Measurements from ENCODE around the gene SFXN1. TPM values are rescaled to one million over a fixed set of nuclear protein-coding genes. Genes with fewer than 3 reads are reported as not detected.
A peak's percentile ranks its signal among the peaks of the same experiment; 100 is the strongest.

The SFXN1 gene
- total RNA-seq, 1 donor, result 40.9 TPM

- Histone ChIP-seq H3K9me3 (ENCODE audit: low read depth, low read length) (no peaks in the 10 kb centered on the region), H3K4me3 (ENCODE audit: insufficient read depth, low read length) (no peak overlapping the region), H3K79me2 (ENCODE audit: insufficient read depth, low read length) (no peaks in the 10 kb centered on the region), H2AFZ (ENCODE audit: low read length) (no peak overlapping the region), H3K36me3 (ENCODE audit: insufficient read depth, low read length) (peaks cover 85% of the 10 kb centered on the region), H3K27me3 (ENCODE audit: insufficient read depth, low read length) (no peaks in the 10 kb centered on the region), H4K20me1 (ENCODE audit: insufficient read depth, low read length) (peaks cover 2% of the 10 kb centered on the region), H3K4me1 (ENCODE audit: insufficient read depth, low read length) (peaks cover 15% of the 10 kb centered on the region), H3K4me2 (ENCODE audit: insufficient read depth, low read length) (peak overlapping the region; percentile 62), H3K27ac (ENCODE audit: low read depth, low read length) (peak overlapping the region; percentile 54)
- TF ChIP-seq CTCF (IDR thresholded peaks at IDR 0.05; ENCODE audit: extremely low read depth, low read depth, low read length), result no peak
- peak; percentile 81 for DNase-seq (ENCODE audit: insufficient read length, low spot score, missing footprints)
These were observed 39.6 kb downstream of the SFXN1 start for GRCh38 chr5:175517824-175518450.

GRCh38 chr5:175519006-175519405 lies 40.6 kb downstream of the SFXN1 start:
- Histone ChIP-seq H3K4me2 (ENCODE audit: insufficient read depth, low read length) (no peak overlapping the region), H3K36me3 (ENCODE audit: insufficient read depth, low read length) (peaks cover 85% of the 10 kb centered on the region), H3K9me3 (ENCODE audit: low read depth, low read length) (no peaks in the 10 kb centered on the region), H2AFZ (ENCODE audit: low read length) (no peak overlapping the region), H3K27ac (ENCODE audit: low read depth, low read length) (no peak overlapping the region), H3K79me2 (ENCODE audit: insufficient read depth, low read length) (no peaks in the 10 kb centered on the region), H3K27me3 (ENCODE audit: insufficient read depth, low read length) (no peaks in the 10 kb centered on the region), H3K4me1 (ENCODE audit: insufficient read depth, low read length) (peaks cover 15% of the 10 kb centered on the region), H3K4me3 (ENCODE audit: insufficient read depth, low read length) (no peak overlapping the region), H4K20me1 (ENCODE audit: insufficient read depth, low read length) (peaks cover 2% of the 10 kb centered on the region)
- TF ChIP-seq CTCF (IDR thresholded peaks at IDR 0.05; ENCODE audit: extremely low read depth, low read depth, low read length), result no peak
- DNase-seq (ENCODE audit: insufficient read length, low spot score, missing footprints), result no peak

- Histone ChIP-seq H3K9me3 (ENCODE audit: low read depth, low read length) (no peaks in the 10 kb centered on the region), H3K27me3 (ENCODE audit: insufficient read depth, low read length) (no peaks in the 10 kb centered on the region), H3K27ac (ENCODE audit: low read depth, low read length) (no peak overlapping the region), H4K20me1 (ENCODE audit: insufficient read depth, low read length) (peaks cover 2% of the 10 kb centered on the region), H3K4me2 (ENCODE audit: insufficient read depth, low read length) (no peak overlapping the region), H3K79me2 (ENCODE audit: insufficient read depth, low read length) (no peaks in the 10 kb centered on the region), H3K4me3 (ENCODE audit: insufficient read depth, low read length) (no peak overlapping the region), H2AFZ (ENCODE audit: low read length) (no peak overlapping the region), H3K4me1 (ENCODE audit: insufficient read depth, low read length) (peaks cover 15% of the 10 kb centered on the region), H3K36me3 (ENCODE audit: insufficient read depth, low read length) (peaks cover 79% of the 10 kb centered on the region)
- no peak for DNase-seq (ENCODE audit: insufficient read length, low spot score, missing footprints)
- TF ChIP-seq CTCF (IDR thresholded peaks at IDR 0.05; ENCODE audit: extremely low read depth, low read depth, low read length), result no peak
These were observed 42.0 kb downstream of the SFXN1 start for GRCh38 chr5:175520321-175520720.

- Histone ChIP-seq H2AFZ (ENCODE audit: low read length) (no peak overlapping the region), H3K36me3 (ENCODE audit: insufficient read depth, low read length) (peaks cover 77% of the 10 kb centered on the region), H3K4me1 (ENCODE audit: insufficient read depth, low read length) (peaks cover 15% of the 10 kb centered on the region), H3K4me2 (ENCODE audit: insufficient read depth, low read length) (no peak overlapping the region), H3K27ac (ENCODE audit: low read depth, low read length) (no peak overlapping the region), H3K79me2 (ENCODE audit: insufficient read depth, low read length) (no peaks in the 10 kb centered on the region), H3K4me3 (ENCODE audit: insufficient read depth, low read length) (no peak overlapping the region), H3K27me3 (ENCODE audit: insufficient read depth, low read length) (no peaks in the 10 kb centered on the region), H4K20me1 (ENCODE audit: insufficient read depth, low read length) (peaks cover 2% of the 10 kb centered on the region), H3K9me3 (ENCODE audit: low read depth, low read length) (no peaks in the 10 kb centered on the region)
- DNase-seq (ENCODE audit: insufficient read length, low spot score, missing footprints), result no peak
- TF ChIP-seq CTCF (IDR thresholded peaks at IDR 0.05; ENCODE audit: extremely low read depth, low read depth, low read length), result no peak
These were observed 42.5 kb downstream of the SFXN1 start for GRCh38 chr5:175520873-175521272.

Data from osteoblast (primary cell).